ENCODE results near the gene WDFY1. TPM values are rescaled to one million over a fixed set of nuclear protein-coding genes. Genes with fewer than 3 reads are reported as not detected.

Gene WDFY1
- total and polyA plus RNA-seq, 4 donors, result 36.4 to 87.3 (median 57.8) TPM

DNA sequence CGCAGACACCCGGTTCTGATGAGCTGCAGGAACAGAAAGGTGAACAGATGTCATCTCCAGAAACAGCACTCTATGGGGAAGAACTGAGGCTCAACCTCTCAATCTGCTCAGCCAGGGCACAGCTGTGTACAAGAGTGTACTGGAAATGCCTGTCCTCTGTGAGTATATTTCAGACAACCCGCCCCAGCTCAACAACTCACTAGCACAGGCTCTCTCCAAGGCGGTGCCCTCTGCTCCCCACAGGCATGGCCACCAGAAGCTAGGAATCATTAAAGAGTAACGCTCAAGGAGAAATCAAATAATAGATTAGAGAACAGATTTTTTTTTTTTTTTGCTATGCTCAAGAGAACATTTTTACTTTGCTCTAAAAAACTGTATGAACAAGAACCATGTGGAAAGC is 43.8 kb downstream of the WDFY1 start:
- no peaks in the 10 kb centered on the region for H3K27me3 ChIP-seq (ENCODE audit: control insufficient read depth, insufficient read depth, low read length)
- H3K4me1 ChIP-seq (ENCODE audit: control insufficient read depth, insufficient read depth, low read length), result no peaks in the 10 kb centered on the region
- H3K9me3 ChIP-seq (ENCODE audit: control insufficient read depth, insufficient read depth, low read length), result no peaks in the 10 kb centered on the region
- H3K27ac ChIP-seq (ENCODE audit: low read depth, low read length), result no peak overlapping the region
- no peak overlapping the region for H3K4me3 ChIP-seq (ENCODE audit: low read depth, low read length)
- H3K36me3 ChIP-seq (ENCODE audit: control insufficient read depth, insufficient read depth, low read length), result peaks cover 8% of the 10 kb centered on the region
- 79% methylated on average over 2 of the region's 5 CpGs for WGBS (ENCODE audit: insufficient coverage)
- no peak for DNase-seq (ENCODE audit: low read depth in 4 of 6, low spot score in 6 of 6)

DNA sequence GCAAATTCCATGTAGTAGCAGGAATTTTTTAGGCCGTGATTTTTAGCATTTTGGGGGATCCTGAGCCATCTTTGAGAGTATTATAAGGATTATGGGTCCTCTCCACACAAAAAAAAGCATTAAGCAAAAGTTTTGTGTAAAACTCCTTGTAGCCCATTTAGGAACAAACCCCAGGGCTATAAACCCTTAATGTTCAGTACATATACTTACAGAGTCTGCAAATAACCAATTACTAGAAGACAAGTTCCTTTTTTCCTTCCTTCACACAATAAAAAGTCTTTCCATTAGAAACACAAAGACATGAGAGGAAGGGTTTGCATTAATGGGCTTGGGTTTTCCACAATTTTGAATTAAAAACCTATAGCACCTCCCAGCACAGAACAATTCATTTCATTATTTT is 44.6 kb downstream of the WDFY1 start:
- Histone ChIP-seq H3K27ac (ENCODE audit: low read depth, low read length) (no peak overlapping the region), H3K4me1 (ENCODE audit: control insufficient read depth, insufficient read depth, low read length) (no peaks in the 10 kb centered on the region), H3K9me3 (ENCODE audit: control insufficient read depth, insufficient read depth, low read length) (no peaks in the 10 kb centered on the region), H3K4me3 (ENCODE audit: low read depth, low read length) (no peak overlapping the region), H3K36me3 (ENCODE audit: control insufficient read depth, insufficient read depth, low read length) (peaks cover 8% of the 10 kb centered on the region), H3K27me3 (ENCODE audit: control insufficient read depth, insufficient read depth, low read length) (no peaks in the 10 kb centered on the region)
- no peak for DNase-seq (ENCODE audit: low read depth in 4 of 6, low spot score in 6 of 6)
- WGBS (ENCODE audit: insufficient coverage), result no CpG with 5 or more reads among the region's 1 CpG

DNA sequence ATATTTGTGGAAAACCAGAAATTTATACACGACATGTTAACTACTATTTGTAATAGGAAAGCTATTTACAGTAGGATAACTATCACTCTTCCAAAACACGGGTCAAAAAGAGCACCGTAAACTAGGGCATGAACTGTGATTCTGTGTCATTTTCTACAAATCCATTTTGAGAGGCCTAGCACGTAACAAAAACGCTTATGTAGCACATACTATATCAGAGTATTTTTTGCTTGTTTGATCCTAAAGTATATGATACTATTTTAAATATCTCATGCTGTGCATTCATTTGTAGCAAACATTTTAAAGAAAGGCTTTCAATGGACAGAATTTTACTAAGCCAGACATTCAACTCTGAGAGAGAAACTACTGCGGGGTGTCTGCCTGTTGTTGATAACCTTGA is 45.1 kb downstream of the WDFY1 start:
- H3K27ac ChIP-seq (ENCODE audit: low read depth, low read length), result no peak overlapping the region
- H3K4me3 ChIP-seq (ENCODE audit: low read depth, low read length), result no peak overlapping the region
- H3K27me3 ChIP-seq (ENCODE audit: control insufficient read depth, insufficient read depth, low read length), result no peaks in the 10 kb centered on the region
- no peak for DNase-seq (ENCODE audit: low read depth in 4 of 6, low spot score in 6 of 6)
- WGBS (ENCODE audit: insufficient coverage), result 88% methylated on average over 1 of the region's 6 CpGs
- no peaks in the 10 kb centered on the region for H3K4me1 ChIP-seq (ENCODE audit: control insufficient read depth, insufficient read depth, low read length)
- peaks cover 12% of the 10 kb centered on the region for H3K36me3 ChIP-seq (ENCODE audit: control insufficient read depth, insufficient read depth, low read length)
- H3K9me3 ChIP-seq (ENCODE audit: control insufficient read depth, insufficient read depth, low read length), result no peaks in the 10 kb centered on the region

DNA sequence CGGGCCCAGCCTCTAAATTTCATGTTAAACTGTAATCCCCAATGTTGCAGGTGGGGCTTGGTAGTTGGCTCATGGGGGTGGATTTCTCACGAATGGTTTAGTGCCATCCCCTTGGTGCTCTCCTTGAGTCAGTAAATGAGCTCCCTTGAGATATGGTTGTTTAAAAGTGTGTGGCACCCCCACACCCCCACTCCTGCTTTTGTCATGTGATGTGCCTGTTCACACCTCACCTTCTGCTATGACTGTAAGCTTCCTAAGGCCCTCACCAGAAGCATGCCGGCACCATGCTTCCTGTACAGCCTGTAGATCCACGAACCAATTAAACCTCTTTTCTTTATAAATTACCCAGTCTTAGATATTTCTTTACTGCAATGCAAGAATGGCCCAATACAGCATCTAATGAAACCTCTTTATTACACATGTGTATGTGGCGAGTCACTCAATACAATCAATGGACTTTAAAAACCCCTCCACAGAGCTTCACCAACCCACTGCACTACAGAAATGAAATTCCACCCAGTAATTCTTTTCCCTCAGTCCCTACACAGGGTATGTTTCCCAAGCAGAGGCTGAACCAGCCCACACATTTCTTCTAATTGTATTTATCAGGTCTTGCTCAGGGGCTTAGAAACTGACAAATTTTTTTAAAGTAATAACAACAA is 47.3 kb downstream of the WDFY1 start:
- Histone ChIP-seq H3K27ac (ENCODE audit: low read depth, low read length) (no peak overlapping the region), H3K4me1 (ENCODE audit: control insufficient read depth, insufficient read depth, low read length) (no peaks in the 10 kb centered on the region)
- WGBS (ENCODE audit: insufficient coverage), result 86% methylated on average over 2 of the region's 5 CpGs

DNA sequence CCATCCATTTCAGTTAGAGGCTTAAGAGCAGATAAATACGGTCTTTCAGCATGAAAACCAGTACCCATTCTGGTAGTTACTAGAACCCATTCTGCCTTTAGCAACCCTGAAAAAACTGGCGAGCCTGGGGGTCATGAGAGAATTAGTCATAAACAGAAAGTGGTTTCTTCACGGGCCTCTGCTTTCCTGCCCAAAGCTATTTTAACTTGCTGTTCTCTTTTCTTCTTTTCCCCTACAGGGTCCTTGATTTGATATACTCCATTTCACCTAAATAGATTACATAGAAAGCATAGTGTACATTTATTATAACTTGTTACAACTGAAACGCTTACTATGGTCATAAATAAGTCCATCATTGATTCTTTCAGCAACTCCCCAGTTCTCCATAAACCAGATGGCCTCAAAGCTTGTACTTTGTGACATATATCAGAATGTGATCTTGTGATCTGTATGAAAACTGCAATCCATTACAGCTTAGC is 48.3 kb downstream of the WDFY1 start:
- H3K4me3 ChIP-seq (ENCODE audit: low read depth, low read length), result no peak overlapping the region
- no peak overlapping the region for H3K27ac ChIP-seq (ENCODE audit: low read depth, low read length)
- no peaks in the 10 kb centered on the region for H3K9me3 ChIP-seq (ENCODE audit: control insufficient read depth, insufficient read depth, low read length)
- no peaks in the 10 kb centered on the region for H3K4me1 ChIP-seq (ENCODE audit: control insufficient read depth, insufficient read depth, low read length)
- DNase-seq (ENCODE audit: low read depth in 4 of 6, low spot score in 6 of 6), result peak in 1 of 6 donors; percentile 59
- no peaks in the 10 kb centered on the region for H3K27me3 ChIP-seq (ENCODE audit: control insufficient read depth, insufficient read depth, low read length)
- peaks cover 15% of the 10 kb centered on the region for H3K36me3 ChIP-seq (ENCODE audit: control insufficient read depth, insufficient read depth, low read length)
- WGBS (ENCODE audit: insufficient coverage), result 52% methylated on average over 2 of the region's 4 CpGs

More for the DNA sequence above, 47.3 kb downstream of the WDFY1 start:
- no peak for DNase-seq (ENCODE audit: low read depth in 4 of 6, low spot score in 6 of 6)
- H3K36me3 ChIP-seq (ENCODE audit: control insufficient read depth, insufficient read depth, low read length), result peaks cover 15% of the 10 kb centered on the region
- no peaks in the 10 kb centered on the region for H3K9me3 ChIP-seq (ENCODE audit: control insufficient read depth, insufficient read depth, low read length)
- no peak overlapping the region for H3K4me3 ChIP-seq (ENCODE audit: low read depth, low read length)
- no peaks in the 10 kb centered on the region for H3K27me3 ChIP-seq (ENCODE audit: control insufficient read depth, insufficient read depth, low read length)

DNA sequence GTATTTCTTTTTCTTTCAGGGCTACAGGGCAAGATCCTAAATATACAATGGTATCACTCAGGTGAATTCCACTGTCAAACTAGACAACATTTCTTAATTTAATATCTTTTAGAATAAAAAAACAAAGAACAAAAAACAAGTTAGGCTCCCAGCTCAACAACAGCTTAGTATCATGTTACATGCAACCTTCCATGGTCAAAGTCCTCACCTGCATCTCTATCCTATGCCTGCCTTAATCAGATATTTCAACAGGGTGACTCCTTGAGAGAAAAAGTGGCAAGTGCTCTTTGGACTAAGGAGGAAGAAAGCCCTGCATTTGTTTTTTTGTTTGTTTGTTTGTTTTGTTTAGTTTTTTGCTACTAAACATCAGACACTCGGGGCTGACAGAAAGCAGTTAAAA is 50.2 kb downstream of the WDFY1 start:
- WGBS (ENCODE audit: insufficient coverage), result no CpG with 5 or more reads among the region's 1 CpG
- no peaks in the 10 kb centered on the region for H3K4me1 ChIP-seq (ENCODE audit: control insufficient read depth, insufficient read depth, low read length)
- DNase-seq (ENCODE audit: low read depth in 4 of 6, low spot score in 6 of 6), result no peak
- H3K27me3 ChIP-seq (ENCODE audit: control insufficient read depth, insufficient read depth, low read length), result no peaks in the 10 kb centered on the region
- no peak overlapping the region for H3K4me3 ChIP-seq (ENCODE audit: low read depth, low read length)
- H3K27ac ChIP-seq (ENCODE audit: low read depth, low read length), result no peak overlapping the region
- H3K36me3 ChIP-seq (ENCODE audit: control insufficient read depth, insufficient read depth, low read length), result peaks cover 10% of the 10 kb centered on the region
- H3K9me3 ChIP-seq (ENCODE audit: control insufficient read depth, insufficient read depth, low read length), result no peaks in the 10 kb centered on the region

DNA sequence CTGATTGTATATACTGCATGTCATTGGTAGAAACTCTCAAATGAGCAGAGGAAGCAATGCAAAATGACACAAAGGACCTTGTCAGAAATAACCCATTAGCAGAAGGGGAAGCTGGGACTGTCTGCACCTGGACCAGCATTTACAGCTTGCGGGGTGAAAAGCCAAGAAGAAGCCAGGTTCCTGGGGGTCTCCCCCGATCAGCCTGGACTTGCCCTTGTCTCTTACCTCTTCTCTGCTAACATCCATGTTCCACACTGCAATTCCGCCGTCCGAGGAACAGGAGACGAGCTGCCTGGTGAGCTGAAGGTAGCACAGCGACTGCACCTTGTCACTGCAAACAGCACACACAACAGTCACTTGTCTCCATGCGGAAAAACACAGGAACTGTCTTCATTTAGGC is 51.1 kb downstream of the WDFY1 start:
- Histone ChIP-seq H3K27ac (ENCODE audit: low read depth, low read length) (no peak overlapping the region), H3K4me3 (ENCODE audit: low read depth, low read length) (no peak overlapping the region), H3K27me3 (ENCODE audit: control insufficient read depth, insufficient read depth, low read length) (no peaks in the 10 kb centered on the region), H3K9me3 (ENCODE audit: control insufficient read depth, insufficient read depth, low read length) (no peaks in the 10 kb centered on the region), H3K36me3 (ENCODE audit: control insufficient read depth, insufficient read depth, low read length) (peaks cover 14% of the 10 kb centered on the region), H3K4me1 (ENCODE audit: control insufficient read depth, insufficient read depth, low read length) (no peaks in the 10 kb centered on the region)
- WGBS (ENCODE audit: insufficient coverage), result 98% methylated on average over 7 of the region's 8 CpGs
- no peak for DNase-seq (ENCODE audit: low read depth in 4 of 6, low spot score in 6 of 6)

DNA sequence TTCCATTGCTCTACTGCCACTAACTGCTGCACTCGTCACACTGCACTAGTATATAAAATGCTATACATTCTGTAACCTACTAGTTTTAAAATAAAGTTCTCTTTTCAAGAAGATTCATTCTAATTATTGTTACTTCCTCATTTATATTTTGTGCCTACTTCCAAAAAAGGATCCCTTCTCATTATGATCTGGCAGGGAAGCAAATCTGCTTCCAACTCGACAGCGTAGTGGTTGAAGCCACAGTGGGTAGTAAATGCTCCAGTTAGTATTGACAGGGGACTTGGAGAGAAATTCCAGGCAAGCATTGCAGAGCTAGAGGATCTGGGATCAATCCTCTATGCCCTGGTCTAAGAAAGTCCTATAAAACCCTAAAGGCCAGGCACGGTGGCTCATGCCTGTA is 54.4 kb downstream of the WDFY1 start:
- Histone ChIP-seq H3K4me3 (ENCODE audit: low read depth, low read length) (no peak overlapping the region), H3K4me1 (ENCODE audit: control insufficient read depth, insufficient read depth, low read length) (no peaks in the 10 kb centered on the region), H3K9me3 (ENCODE audit: control insufficient read depth, insufficient read depth, low read length) (no peaks in the 10 kb centered on the region), H3K27ac (ENCODE audit: low read depth, low read length) (no peak overlapping the region), H3K36me3 (ENCODE audit: control insufficient read depth, insufficient read depth, low read length) (peaks cover 19% of the 10 kb centered on the region), H3K27me3 (ENCODE audit: control insufficient read depth, insufficient read depth, low read length) (no peaks in the 10 kb centered on the region)
- no peak for DNase-seq (ENCODE audit: low read depth in 4 of 6, low spot score in 6 of 6)
- WGBS (ENCODE audit: insufficient coverage), result 76% methylated on average over 2 of the region's 4 CpGs

DNA sequence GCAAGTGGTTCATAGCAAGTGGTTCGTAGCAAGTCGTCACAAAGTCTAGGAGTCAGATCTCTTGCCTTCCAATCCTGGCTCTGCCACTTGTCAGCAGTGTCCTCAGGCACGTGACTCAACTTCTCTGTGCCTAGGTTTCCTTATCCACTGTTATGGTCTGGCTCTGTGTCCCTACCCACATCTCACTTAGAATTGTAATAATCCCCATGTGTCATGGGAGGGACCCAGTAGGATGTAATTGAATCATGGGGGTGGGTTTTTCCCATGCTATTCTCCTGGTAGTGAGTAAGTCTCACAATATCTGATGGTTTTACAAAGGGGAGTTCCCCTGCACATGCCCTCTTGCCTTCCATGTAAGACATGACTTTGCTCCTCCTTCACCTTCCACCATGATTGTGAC is 55.9 kb downstream of the WDFY1 start:
- no peaks in the 10 kb centered on the region for H3K4me1 ChIP-seq (ENCODE audit: control insufficient read depth, insufficient read depth, low read length)
- no peak for DNase-seq (ENCODE audit: low read depth in 4 of 6, low spot score in 6 of 6)
- peaks cover 26% of the 10 kb centered on the region for H3K36me3 ChIP-seq (ENCODE audit: control insufficient read depth, insufficient read depth, low read length)
- WGBS (ENCODE audit: insufficient coverage), result 100% methylated on average over 3 of the region's 3 CpGs
- H3K4me3 ChIP-seq (ENCODE audit: low read depth, low read length), result no peak overlapping the region
- no peak overlapping the region for H3K27ac ChIP-seq (ENCODE audit: low read depth, low read length)
- H3K9me3 ChIP-seq (ENCODE audit: control insufficient read depth, insufficient read depth, low read length), result no peaks in the 10 kb centered on the region
- H3K27me3 ChIP-seq (ENCODE audit: control insufficient read depth, insufficient read depth, low read length), result no peaks in the 10 kb centered on the region

DNA sequence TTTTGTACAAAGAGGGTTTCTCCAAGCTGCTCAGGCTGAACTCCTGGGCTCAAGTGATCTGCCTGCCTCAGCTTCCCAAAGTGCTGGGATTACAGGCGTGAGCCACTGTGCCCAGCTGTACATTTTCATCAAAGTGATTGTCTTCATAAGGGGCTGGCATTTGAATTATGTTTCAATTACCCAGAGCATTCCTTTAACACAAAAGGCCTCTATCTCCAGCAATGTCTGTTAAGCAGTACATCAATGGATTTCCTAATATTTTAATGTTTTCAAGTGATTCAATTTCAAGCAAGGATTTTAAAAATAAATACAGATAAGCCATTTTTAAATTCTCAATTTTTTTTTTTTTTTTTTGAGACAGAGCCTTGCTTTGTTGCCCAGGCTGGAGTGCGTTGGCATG is 56.9 kb downstream of the WDFY1 start:
- Histone ChIP-seq H3K27ac (ENCODE audit: low read depth, low read length) (peak overlapping the region; percentile 42), H3K4me1 (ENCODE audit: control insufficient read depth, insufficient read depth, low read length) (no peaks in the 10 kb centered on the region), H3K4me3 (ENCODE audit: low read depth, low read length) (no peak overlapping the region), H3K27me3 (ENCODE audit: control insufficient read depth, insufficient read depth, low read length) (no peaks in the 10 kb centered on the region), H3K36me3 (ENCODE audit: control insufficient read depth, insufficient read depth, low read length) (peaks cover 24% of the 10 kb centered on the region), H3K9me3 (ENCODE audit: control insufficient read depth, insufficient read depth, low read length) (no peaks in the 10 kb centered on the region)
- no peak for DNase-seq (ENCODE audit: low read depth in 4 of 6, low spot score in 6 of 6)
- no CpG with 5 or more reads among the region's 2 CpGs for WGBS (ENCODE audit: insufficient coverage)
